ENCODE data around the gene POLD2. TPM values are rescaled to one million over a fixed set of nuclear protein-coding genes. Genes with fewer than 3 reads are reported as not detected.

Gene POLD2
- total and polyA plus RNA-seq, 2 of the 8 experiments (the other 6 are each of a cell fraction or from before 2014, with no cell fraction given) = 148 to 214 TPM

- CTCF ChIA-PET (ENCODE audit: partially characterized antibody) = interaction anchor here (1.0 to 2.7 kb wide), 2 partner anchors 16 to 54 kb away, joined by 3 to 13 read pairs; no protein-coding TSS in a partner anchor
- peaks cover 2 to 3% of the 10 kb centered on the region in 2 experiments for H4K20me1 ChIP-seq (replicated peaks in 1 of 2; ENCODE audit: control insufficient read depth in 1 of 2, insufficient read depth in 2 of 2, low read length in 2 of 2)
- H3K9me3 ChIP-seq (ENCODE audit: insufficient read depth in 2 of 2, low read depth in 1 of 2, low read length in 1 of 2) = no peaks in the 10 kb centered on the region
- H2BK15ac ChIP-seq (ENCODE audit: low read length) = peak overlapping the region; percentile 81; the same call in 1 of the 2 replicates
- WGBS, 2 experiments (ENCODE audit: extremely low coverage in 1 of 2, insufficient coverage in 1 of 2, insufficient read length in 1 of 2, insufficient replicate concordance in 2 of 2, low coverage in 1 of 2, low lambda C conversion rate in 2 of 2, missing lambda C conversion rate in 1 of 2) = 91% methylated on average over 8 of the region's 8 CpGs; no CpG with 5 or more reads in 1 of the 2 experiments
- no peak overlapping the region for H3K14ac ChIP-seq (ENCODE audit: insufficient read length)
- peak overlapping the region; percentile 17 for H4K91ac ChIP-seq (replicated peaks; ENCODE audit: insufficient read length, low read length)
- 0 out of 2 replicates have a peak overlapping the region, but pooled peaks have one; percentile 65 for H2AK5ac ChIP-seq (ENCODE audit: low read depth, low read length)
- H4K8ac ChIP-seq (ENCODE audit: extremely low read depth, insufficient read depth, low read length) = peak overlapping the region; percentile 78; the same call in 1 of the 2 replicates
- DNase-seq (ENCODE audit: low read depth in 1 of 2, low spot score in 2 of 2) (no peak), FAIRE-seq (no peak)
- peaks cover 0 to 29% (median 16%) of the 10 kb centered on the region in 4 experiments; a peak in 6 of 7 replicates for H3K27me3 ChIP-seq (replicated peaks in 1 of 4; ENCODE audit: control insufficient read depth in 3 of 4, extremely low read depth in 1 of 4, insufficient read depth in 3 of 4, low read length in 3 of 4)
- H3K18ac ChIP-seq (ENCODE audit: extremely low read depth, low read length) = no peak overlapping the region
- peak overlapping the region; percentile 21 for H3K4ac ChIP-seq (replicated peaks; ENCODE audit: insufficient read length, low read depth, low read length)
- peak overlapping the region; percentile 65 to 98; a peak in 3 of 4 replicates for H3K4me2 ChIP-seq (ENCODE audit: insufficient read depth in 1 of 2, low read depth in 2 of 2, low read length in 2 of 2)
- no peak overlapping the region for H4K5ac ChIP-seq (ENCODE audit: insufficient read length, low read depth, low read length)
- H2AFZ ChIP-seq (ENCODE audit: low read length) = no peak overlapping the region
- POLR2A ChIA-PET (ENCODE audit: partially characterized antibody) = interaction anchor here (2.8 kb wide), 1 partner anchor 35 kb away, joined by 8 read pairs; no protein-coding TSS in a partner anchor
- H2BK20ac ChIP-seq (ENCODE audit: low read length) = no peak overlapping the region
- H3K9ac ChIP-seq (replicated peaks in 1 of 4; ENCODE audit: extremely low read depth in 1 of 4, low read depth in 3 of 4, low read length in 3 of 4) = no peak overlapping the region
- H3K36me3 ChIP-seq (ENCODE audit: control insufficient read depth in 2 of 4, insufficient read depth in 4 of 4, low read length in 3 of 4) = no peaks in the 10 kb centered on the region; a peak in 2 of 8 replicates
- H3K79me1 ChIP-seq (ENCODE audit: low read depth, low read length) = peaks cover 4% of the 10 kb centered on the region; the same call in 1 of the 2 replicates
- peak overlapping the region in 1 of 4 experiments; percentile 87; a peak in 1 of 8 replicates for H3K4me3 ChIP-seq (ENCODE audit: extremely low read depth in 1 of 4, insufficient read depth in 2 of 4, low read depth in 3 of 4, low read length in 4 of 4)
- H3K4me1 ChIP-seq (replicated peaks in 1 of 4; ENCODE audit: control insufficient read depth in 3 of 4, insufficient read depth in 4 of 4, low read length in 3 of 4) = peaks cover 0 to 12% (median 9%) of the 10 kb centered on the region in 4 experiments; a peak in 6 of 7 replicates
- H3K23me2 ChIP-seq (ENCODE audit: low read depth, low read length) = peaks cover 15% of the 10 kb centered on the region
- no peak overlapping the region for H3K27ac ChIP-seq (ENCODE audit: low read depth, low read length)
- H3K23ac ChIP-seq (ENCODE audit: insufficient read length) = no peak overlapping the region
- peak overlapping the region; percentile 60; the same call in 1 of the 2 replicates for H2BK12ac ChIP-seq (ENCODE audit: low read depth, low read length)
- H2BK5ac ChIP-seq (ENCODE audit: low read depth, low read length) = no peak overlapping the region
- H3K56ac ChIP-seq (replicated peaks; ENCODE audit: insufficient read length, low read depth, low read length) = no peak overlapping the region
- H3K79me2 ChIP-seq (ENCODE audit: control insufficient read depth in 1 of 2, insufficient read depth in 2 of 2, low read length in 2 of 2) = no peaks in the 10 kb centered on the region; a peak in 1 of 4 replicates
- H2BK120ac ChIP-seq (replicated peaks; ENCODE audit: low read depth, low read length) = no peak overlapping the region
- no peak for TF ChIP-seq SP1 (IDR thresholded peaks at IDR 0.05; ENCODE audit: low read depth, low read length)
Measured at GRCh38 chr7:44102846-44103565, 20.3 kb downstream of the POLD2 start.

Measured in H1 (cell line).